Neural cell (in vitro differentiated cells): ENCODE results near the gene BTNL3.

ENCODE experiments used
- CTCF ChIP-seq: fragments of 450-650 bp; IDR thresholded peaks from 2 replicates; pipeline ENCODE4 v1.5.1; 2014; ENCODE audit warnings: antibody characterized with exemption, mild to moderate bottlenecking, moderate library complexity; ENCODE audit not compliant: poor library complexity, severe bottlenecking
- EP300 ChIP-seq: fragments of 450-650 bp; conservative IDR thresholded peaks from 2 replicates; pipeline ENCODE4 v1.6.1; 2014; ENCODE audit warnings: antibody characterized with exemption, mild to moderate bottlenecking, moderate library complexity; ENCODE audit not compliant: poor library complexity, severe bottlenecking
- EZH2 ChIP-seq: fragments of 200-600, 300-800 bp; shearing (Covaris generic), sonication (generic); IDR thresholded peaks from 2 replicates; pipeline ENCODE4 v1.6.1; 2014; ENCODE audit warnings: antibody characterized with exemption, low read length, borderline replicate concordance, mild to moderate bottlenecking; ENCODE audit not compliant: insufficient read depth, poor library complexity, severe bottlenecking
- MXI1 ChIP-seq: fragments of 450-650 bp; conservative IDR thresholded peaks from 2 replicates; pipeline ENCODE4 v1.6.1; 2014; ENCODE audit warnings: antibody characterized with exemption, mild to moderate bottlenecking; ENCODE audit not compliant: poor library complexity, severe bottlenecking
- POLR2AphosphoS5 ChIP-seq: IDR thresholded peaks from 2 replicates; pipeline ENCODE4 v1.6.1; 2012
- RAD21 ChIP-seq: fragments of 450-650 bp; conservative IDR thresholded peaks from 2 replicates; pipeline ENCODE4 v1.6.1; 2014; ENCODE audit warnings: antibody characterized with exemption, mild to moderate bottlenecking, moderate library complexity
- REST ChIP-seq: IDR thresholded peaks from 2 replicates; pipeline ENCODE4 v1.6.1; 2012; ENCODE audit warnings: borderline replicate concordance
- SMC3 ChIP-seq: fragments of 450-650 bp; conservative IDR thresholded peaks from 2 replicates; pipeline ENCODE4 v1.6.1; 2014; ENCODE audit warnings: antibody characterized with exemption, mild to moderate bottlenecking, moderate library complexity; ENCODE audit not compliant: poor library complexity
- TAF1 ChIP-seq: IDR thresholded peaks from 2 replicates; pipeline ENCODE4 v1.6.1; 2012; ENCODE audit warnings: low read depth

GRCh38 chr5:181044662-181045305 lies 56.1 kb downstream of the BTNL3 start:
- TF ChIP-seq EP300 = no peak
- TF ChIP-seq CTCF = no peak
- TF ChIP-seq REST = no peak
- no peak for TF ChIP-seq POLR2AphosphoS5
- TF ChIP-seq EZH2 = no peak
- TF ChIP-seq TAF1 = no peak
- no peak for TF ChIP-seq SMC3
- TF ChIP-seq RAD21 = no peak
- no peak for TF ChIP-seq MXI1
